Uterus (tissue), 2 donors: ENCODE data around the gene ZC3H7A.

Experiments
- CTCF ChIP-seq, 4 experiments: fragments of 200-600 bp in 2 of 4; fragments of 450-650 bp in 2 of 4; sonication (generic) in 2 of 4; IDR thresholded peaks; one replicate each; pipeline ENCODE4 v1.5.1; 2016 to 2019; ENCODE audit warnings: antibody characterized with exemption in 4 of 4, mild to moderate bottlenecking in 2 of 4, moderate library complexity in 1 of 4
- POLR2A ChIP-seq, 2 donors: fragments of 450-650 bp; IDR thresholded peaks; one replicate each; pipeline ENCODE4 v1.6.1; 2016; ENCODE audit warnings: antibody characterized with exemption in 2 of 2, mild to moderate bottlenecking in 1 of 2, moderate library complexity in 1 of 2

GRCh38 chr16:11731222-11731621 is 65.8 kb downstream of the ZC3H7A start:
- no peak for TF ChIP-seq CTCF (IDR thresholded peaks at IDR 0.05)
- TF ChIP-seq POLR2A (IDR thresholded peaks at IDR 0.05), result no peak
